Measurements from ENCODE around the gene SPEN. TPM values are rescaled to one million over a fixed set of nuclear protein-coding genes. Genes with fewer than 3 reads are reported as not detected.

The SPEN gene
- total and polyA plus RNA-seq, 10 of the 15 experiments (the other 5 are each of a cell fraction or from before 2014, with no cell fraction given), result 5.2 to 58.7 (median 20.1) TPM

DNA sequence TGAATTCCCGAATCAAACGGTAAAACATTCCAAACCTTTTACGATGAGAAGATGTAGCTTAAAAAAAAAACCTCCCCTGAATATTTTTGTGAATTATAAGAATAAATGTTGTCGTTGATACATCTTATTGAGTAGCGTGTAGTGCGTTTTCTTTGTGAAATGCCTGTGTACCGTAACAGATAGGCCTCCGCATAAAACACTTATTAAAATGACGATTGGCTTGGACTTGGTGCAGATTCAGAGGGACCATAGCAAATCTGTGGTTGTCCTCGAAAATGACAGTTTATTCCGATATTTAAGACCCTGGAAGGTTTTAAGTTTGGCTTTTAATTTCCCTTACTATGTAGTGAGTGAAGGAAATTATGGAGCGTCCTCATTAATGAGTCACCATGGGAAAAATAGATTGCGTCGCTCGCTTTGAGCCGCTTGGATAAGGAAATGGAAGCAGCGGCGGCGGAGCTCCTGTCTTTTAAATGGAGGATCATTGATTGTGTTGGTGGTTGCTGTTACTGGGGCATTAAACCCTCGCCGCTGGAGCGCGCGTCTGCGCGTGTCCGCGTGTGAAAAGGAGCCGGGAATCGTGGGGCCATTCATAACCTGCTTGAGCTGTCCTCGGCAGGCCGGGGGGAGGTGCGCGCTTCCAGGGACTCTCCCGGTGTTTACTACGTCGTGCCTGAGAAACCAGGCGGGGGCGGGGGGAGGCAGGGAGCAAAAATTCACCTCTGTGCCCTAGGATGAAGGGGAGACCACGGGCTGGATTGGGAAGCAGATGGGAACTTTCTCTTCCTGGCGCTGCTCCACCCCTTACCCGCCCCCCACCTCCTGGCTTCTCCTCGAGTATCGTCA lies 1.6 kb downstream of the SPEN start (continued):
- TF ChIP-seq, protein P1, sequence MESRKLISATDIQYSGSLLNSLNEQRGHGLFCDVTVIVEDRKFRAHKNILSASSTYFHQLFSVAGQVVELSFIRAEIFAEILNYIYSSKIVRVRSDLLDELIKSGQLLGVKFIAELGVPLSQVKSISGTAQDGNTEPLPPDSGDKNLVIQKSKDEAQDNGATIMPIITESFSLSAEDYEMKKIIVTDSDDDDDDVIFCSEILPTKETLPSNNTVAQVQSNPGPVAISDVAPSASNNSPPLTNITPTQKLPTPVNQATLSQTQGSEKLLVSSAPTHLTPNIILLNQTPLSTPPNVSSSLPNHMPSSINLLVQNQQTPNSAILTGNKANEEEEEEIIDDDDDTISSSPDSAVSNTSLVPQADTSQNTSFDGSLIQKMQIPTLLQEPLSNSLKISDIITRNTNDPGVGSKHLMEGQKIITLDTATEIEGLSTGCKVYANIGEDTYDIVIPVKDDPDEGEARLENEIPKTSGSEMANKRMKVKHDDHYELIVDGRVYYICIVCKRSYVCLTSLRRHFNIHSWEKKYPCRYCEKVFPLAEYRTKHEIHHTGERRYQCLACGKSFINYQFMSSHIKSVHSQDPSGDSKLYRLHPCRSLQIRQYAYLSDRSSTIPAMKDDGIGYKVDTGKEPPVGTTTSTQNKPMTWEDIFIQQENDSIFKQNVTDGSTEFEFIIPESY (IDR thresholded peaks at IDR 0.05), result no peak
- no peak for TF ChIP-seq KLF5 (IDR thresholded peaks at IDR 0.05; ENCODE audit: partially characterized antibody)
- 0 out of 3 replicates have a peak, but pooled peaks of 1 of the 2 experiments have one; percentile 51 for TF ChIP-seq EGR1 (IDR thresholded peaks at IDR 0.05; ENCODE audit: borderline replicate concordance in 1 of 2, low read depth in 2 of 2, low read length in 2 of 2)
- TF ChIP-seq BMI1 (IDR thresholded peaks at IDR 0.05; ENCODE audit: borderline replicate concordance), result no peak
- TF ChIP-seq ZNF207 (IDR thresholded peaks at IDR 0.05; ENCODE audit: borderline replicate concordance), result no peak
- TF ChIP-seq, protein P2, sequence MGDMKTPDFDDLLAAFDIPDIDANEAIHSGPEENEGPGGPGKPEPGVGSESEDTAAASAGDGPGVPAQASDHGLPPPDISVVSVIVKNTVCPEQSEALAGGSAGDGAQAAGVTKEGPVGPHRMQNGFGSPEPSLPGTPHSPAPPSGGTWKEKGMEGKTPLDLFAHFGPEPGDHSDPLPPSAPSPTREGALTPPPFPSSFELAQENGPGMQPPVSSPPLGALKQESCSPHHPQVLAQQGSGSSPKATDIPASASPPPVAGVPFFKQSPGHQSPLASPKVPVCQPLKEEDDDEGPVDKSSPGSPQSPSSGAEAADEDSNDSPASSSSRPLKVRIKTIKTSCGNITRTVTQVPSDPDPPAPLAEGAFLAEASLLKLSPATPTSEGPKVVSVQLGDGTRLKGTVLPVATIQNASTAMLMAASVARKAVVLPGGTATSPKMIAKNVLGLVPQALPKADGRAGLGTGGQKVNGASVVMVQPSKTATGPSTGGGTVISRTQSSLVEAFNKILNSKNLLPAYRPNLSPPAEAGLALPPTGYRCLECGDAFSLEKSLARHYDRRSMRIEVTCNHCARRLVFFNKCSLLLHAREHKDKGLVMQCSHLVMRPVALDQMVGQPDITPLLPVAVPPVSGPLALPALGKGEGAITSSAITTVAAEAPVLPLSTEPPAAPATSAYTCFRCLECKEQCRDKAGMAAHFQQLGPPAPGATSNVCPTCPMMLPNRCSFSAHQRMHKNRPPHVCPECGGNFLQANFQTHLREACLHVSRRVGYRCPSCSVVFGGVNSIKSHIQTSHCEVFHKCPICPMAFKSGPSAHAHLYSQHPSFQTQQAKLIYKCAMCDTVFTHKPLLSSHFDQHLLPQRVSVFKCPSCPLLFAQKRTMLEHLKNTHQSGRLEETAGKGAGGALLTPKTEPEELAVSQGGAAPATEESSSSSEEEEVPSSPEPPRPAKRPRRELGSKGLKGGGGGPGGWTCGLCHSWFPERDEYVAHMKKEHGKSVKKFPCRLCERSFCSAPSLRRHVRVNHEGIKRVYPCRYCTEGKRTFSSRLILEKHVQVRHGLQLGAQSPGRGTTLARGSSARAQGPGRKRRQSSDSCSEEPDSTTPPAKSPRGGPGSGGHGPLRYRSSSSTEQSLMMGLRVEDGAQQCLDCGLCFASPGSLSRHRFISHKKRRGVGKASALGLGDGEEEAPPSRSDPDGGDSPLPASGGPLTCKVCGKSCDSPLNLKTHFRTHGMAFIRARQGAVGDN (IDR thresholded peaks at IDR 0.05), result 0 out of 2 replicates have a peak, but pooled peaks have one; percentile 5
